Cardiac fibroblast (primary cell): ENCODE results near the gene NCOA1.
"Not testable (repeated sequence)": the region's sequence is repeated elsewhere in the genome, so short reads cannot be mapped to it uniquely, and the experiment has no call there.

Experiments used
- DNase-seq, 2 donors: peaks; one replicate each; pipeline versions ENCODE4 v3.0.0 to v3.0.0-alpha.2; 2010; ENCODE audit warnings: low read depth in 2 of 2
- H3K4me3 ChIP-seq, 2 donors: replicated peaks in 1 of 2; 1 replicate in 1 of 2; 2 replicates in 1 of 2; pipeline ENCODE4 v1.5.1; 2011; ENCODE audit warnings: low read depth in 2 of 2, low read length in 2 of 2, mild to moderate bottlenecking in 2 of 2, moderate library complexity in 1 of 2
- TF ChIP-seq, protein P1 (sequence below): IDR thresholded peaks from one replicate; pipeline ENCODE4 v1.5.1; 2011; ENCODE audit warnings: low read depth, mild to moderate bottlenecking, low read length, inconsistent platforms

The NCOA1 gene

GRCh38 chr2:24544456-24545115, 53.5 kb downstream of the NCOA1 start:
- no peak overlapping the region for H3K4me3 ChIP-seq
- peak in 1 of 2 donors; percentile 20 for DNase-seq
- TF ChIP-seq, protein P1, sequence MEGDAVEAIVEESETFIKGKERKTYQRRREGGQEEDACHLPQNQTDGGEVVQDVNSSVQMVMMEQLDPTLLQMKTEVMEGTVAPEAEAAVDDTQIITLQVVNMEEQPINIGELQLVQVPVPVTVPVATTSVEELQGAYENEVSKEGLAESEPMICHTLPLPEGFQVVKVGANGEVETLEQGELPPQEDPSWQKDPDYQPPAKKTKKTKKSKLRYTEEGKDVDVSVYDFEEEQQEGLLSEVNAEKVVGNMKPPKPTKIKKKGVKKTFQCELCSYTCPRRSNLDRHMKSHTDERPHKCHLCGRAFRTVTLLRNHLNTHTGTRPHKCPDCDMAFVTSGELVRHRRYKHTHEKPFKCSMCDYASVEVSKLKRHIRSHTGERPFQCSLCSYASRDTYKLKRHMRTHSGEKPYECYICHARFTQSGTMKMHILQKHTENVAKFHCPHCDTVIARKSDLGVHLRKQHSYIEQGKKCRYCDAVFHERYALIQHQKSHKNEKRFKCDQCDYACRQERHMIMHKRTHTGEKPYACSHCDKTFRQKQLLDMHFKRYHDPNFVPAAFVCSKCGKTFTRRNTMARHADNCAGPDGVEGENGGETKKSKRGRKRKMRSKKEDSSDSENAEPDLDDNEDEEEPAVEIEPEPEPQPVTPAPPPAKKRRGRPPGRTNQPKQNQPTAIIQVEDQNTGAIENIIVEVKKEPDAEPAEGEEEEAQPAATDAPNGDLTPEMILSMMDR, result no peak

DNA sequence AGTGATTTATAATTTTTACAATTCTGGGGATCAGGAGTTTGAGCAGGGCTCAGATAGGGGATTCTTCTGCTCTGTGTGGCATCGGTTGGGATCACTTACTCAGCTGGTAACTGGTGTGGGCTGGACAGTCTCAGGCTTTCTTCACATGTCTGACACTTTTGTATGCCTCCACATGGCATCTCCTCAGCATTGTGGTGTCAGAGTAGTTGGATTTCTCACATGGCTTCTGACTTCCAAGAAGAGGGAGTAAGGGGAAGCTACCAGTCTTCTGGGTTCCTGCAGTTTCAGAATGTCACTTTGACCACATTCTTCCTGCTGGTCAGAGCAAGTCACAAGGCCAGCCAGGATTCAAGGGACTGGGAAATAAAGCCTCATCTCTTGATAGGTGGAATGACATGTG, 55.6 kb downstream of the NCOA1 start:
- DNase-seq, result no peak
- no peak overlapping the region for H3K4me3 ChIP-seq
- TF ChIP-seq, protein P1, result no peak

DNA sequence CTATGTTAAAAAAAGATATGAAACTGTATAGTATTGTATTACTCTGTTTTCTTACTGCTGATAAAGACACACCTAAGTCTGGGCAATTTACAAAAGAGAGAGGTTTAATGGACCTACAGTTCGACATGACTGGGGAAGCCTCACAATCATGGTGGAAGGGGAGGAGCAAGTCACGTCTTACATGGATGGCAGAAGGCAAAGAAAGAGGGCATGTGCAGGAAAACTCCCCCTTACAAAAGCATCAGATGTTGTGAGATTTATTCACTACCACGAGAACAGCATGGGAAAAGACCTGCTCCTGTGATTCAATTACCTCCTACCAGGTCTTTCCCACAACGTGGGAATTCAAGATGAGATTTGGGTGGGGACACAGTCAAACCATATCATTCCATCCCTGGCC, 57.0 kb downstream of the NCOA1 start:
- TF ChIP-seq, protein P1, result no peak
- no peak overlapping the region for H3K4me3 ChIP-seq
- DNase-seq, result no peak

- not testable (repeated sequence) for H3K4me3 ChIP-seq
- DNase-seq, result peak in 1 of 2 donors; percentile 50
Observed at GRCh38 chr2:24550301-24550700, 59.2 kb downstream of the NCOA1 start.

DNA sequence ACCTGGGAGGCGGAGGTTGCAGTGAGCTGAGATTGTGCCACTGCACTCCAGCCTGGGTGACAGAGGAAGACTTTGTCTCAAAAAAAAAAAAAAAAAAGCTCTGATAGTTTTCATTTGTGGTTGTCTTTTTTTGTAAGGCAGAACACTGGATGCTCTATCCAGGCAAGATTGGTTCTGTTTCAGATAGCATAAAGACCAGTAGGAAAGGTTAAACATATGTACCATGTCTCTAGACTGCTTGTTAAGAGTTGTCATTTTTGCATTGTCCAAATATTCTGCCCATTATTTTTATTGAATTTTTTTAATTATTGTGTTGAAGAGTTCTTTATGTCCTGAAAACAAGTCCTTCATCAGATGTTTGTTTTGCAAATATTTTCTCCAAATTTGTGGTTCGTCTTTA, 60.0 kb downstream of the NCOA1 start:
- no peak overlapping the region for H3K4me3 ChIP-seq
- DNase-seq, result no peak
- TF ChIP-seq, protein P1, result no peak

DNA sequence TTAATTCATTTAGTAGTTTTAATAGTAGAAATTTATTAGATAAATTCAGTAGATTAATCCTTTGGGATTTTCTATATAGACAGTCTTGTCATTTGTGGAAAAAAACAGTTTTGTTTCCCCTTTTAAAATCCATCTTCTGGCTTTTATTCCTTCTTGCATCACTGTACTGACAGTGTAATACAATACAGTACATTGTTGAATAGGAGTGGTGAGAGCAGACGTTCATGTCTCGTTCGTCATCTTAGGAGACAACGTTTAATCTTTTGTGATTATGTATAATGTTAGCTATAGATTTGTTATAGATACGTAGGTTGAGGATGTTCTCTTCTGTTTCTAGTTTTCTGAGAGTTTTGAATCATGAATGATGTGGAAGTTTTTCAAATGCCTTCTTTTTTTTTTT, 61.8 kb downstream of the NCOA1 start:
- no peak overlapping the region for H3K4me3 ChIP-seq
- TF ChIP-seq, protein P1, result no peak
- DNase-seq, result no peak

GRCh38 chr2:24558781-24559472, 67.9 kb downstream of the NCOA1 start:
- no peak overlapping the region for H3K4me3 ChIP-seq
- DNase-seq, result no peak
- TF ChIP-seq, protein P1, result no peak
